ENCODE results near the gene KCTD13.
"Not testable (repeated sequence)": the region's sequence is repeated elsewhere in the genome, so short reads cannot be mapped to it uniquely, and the experiment has no call there.

Gene KCTD13, protein sequence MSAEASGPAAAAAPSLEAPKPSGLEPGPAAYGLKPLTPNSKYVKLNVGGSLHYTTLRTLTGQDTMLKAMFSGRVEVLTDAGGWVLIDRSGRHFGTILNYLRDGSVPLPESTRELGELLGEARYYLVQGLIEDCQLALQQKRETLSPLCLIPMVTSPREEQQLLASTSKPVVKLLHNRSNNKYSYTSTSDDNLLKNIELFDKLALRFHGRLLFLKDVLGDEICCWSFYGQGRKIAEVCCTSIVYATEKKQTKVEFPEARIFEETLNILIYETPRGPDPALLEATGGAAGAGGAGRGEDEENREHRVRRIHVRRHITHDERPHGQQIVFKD

DNA sequence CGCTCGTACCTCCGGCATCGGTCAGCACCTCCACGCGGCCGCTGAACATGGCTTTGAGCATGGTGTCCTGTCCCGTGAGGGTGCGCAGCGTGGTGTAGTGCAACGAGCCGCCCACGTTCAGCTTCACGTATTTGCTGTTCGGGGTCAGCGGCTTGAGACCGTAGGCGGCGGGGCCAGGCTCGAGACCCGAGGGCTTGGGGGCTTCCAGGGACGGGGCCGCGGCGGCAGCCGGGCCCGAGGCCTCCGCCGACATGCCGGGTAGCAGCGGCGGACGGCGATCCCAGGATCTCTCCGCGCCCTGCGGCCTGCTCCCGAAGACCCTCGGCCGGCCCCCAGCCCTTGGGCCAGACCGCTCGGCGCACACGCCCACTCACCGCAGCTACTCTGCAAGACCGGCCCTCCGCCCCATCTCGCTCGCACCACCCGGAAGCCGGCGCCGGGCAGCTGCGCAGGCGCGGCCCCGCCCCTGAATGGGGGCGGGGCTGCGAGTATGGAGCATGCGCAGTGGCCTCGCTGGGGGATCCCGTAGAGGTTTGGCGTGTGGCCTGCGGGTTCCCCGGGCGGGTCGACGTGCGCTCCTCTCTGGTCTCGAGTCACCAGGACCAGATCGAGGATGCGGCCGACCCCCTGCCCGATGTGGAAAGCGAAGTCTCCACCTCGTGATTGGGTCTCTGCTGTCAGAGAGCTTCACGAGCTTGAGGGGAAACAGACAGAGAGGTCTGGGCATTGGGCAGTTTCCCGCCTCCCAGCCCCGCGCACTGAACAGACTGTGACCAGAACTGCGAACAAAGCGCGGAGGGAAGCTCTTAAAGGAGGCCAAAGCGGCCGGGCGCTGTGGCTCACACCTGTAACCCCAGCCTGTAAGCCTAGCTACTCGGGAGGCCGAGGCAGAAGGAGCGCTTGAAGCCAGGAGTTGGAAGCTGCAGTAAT is at the start of gene KCTD13:
Gene KCTD13, minus strand, starts transcription at position 446 of the 930 bp plus-strand sequence. Its CDS starts 193 bp downstream, at position 253.
- no peak for FAIRE-seq

DNA sequence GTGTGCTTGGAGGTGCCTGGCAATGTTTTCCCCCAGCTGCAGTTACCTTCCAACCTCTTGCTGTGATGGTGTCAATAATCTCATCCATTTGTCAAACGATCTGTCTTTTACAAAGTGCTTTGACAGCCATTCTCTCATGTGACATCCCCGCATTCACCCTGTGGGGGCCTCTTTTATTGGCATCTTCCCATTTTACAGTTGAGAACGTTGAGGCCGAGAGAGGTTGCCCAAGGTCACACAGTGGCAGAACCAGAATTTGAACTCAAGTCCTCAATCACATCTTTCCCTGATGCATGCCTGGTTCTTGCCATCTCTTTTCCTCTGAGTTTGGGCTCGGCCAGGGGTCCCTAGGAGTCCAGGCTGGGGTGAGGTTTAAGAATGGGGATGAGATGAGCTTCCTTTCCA is 49.1 kb upstream of the KCTD13 start:
- FAIRE-seq (no peak), DNase-seq (ENCODE audit: low spot score) (no peak)

More for the DNA sequence above, at the start of gene KCTD13:
- DNase-seq (ENCODE audit: low spot score) = peak; percentile 94

DNA sequence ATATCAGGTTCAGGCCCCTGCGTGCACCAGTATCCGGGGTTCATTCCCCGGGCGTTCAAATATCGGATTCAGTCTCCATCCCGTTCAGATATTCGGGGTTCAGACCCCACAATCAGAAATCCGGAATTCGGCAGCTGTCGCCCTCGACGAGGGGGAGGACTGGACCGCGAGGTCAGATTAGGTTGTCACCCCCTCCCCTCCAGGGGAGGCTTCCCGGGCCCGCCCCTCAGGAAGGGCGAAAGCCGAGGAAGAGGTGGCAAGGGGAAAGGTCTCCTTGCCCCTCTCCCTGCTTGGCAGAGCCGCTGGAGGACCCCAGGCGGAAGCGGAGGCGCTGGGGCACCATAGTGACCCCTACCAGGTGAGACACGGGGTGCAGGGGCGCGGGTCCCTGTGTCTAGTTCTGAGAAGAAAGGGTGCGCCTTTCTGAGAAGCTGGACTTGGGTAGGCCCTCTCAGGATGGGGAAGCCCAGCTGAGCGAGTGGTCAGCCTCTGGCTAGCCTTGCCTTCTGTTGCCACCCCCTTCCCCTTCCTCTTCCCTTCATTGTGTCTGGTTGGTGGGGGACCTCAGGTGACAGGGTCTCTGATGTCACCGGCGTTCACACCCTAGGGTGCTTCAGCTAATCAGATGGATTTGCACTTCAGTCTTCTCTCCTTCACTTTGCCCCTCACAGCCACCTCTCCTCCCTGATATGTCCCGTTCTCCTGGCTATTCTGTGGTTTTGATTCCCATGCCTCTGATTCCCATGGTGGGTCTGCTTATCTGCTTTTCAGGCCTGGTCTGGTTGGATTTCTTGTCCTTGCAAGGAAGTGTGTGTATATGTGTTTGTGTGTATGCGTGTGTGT is 48.5 kb upstream of the KCTD13 start:
- DNase-seq (ENCODE audit: low spot score) (peak; percentile 12), FAIRE-seq (no peak)

DNA sequence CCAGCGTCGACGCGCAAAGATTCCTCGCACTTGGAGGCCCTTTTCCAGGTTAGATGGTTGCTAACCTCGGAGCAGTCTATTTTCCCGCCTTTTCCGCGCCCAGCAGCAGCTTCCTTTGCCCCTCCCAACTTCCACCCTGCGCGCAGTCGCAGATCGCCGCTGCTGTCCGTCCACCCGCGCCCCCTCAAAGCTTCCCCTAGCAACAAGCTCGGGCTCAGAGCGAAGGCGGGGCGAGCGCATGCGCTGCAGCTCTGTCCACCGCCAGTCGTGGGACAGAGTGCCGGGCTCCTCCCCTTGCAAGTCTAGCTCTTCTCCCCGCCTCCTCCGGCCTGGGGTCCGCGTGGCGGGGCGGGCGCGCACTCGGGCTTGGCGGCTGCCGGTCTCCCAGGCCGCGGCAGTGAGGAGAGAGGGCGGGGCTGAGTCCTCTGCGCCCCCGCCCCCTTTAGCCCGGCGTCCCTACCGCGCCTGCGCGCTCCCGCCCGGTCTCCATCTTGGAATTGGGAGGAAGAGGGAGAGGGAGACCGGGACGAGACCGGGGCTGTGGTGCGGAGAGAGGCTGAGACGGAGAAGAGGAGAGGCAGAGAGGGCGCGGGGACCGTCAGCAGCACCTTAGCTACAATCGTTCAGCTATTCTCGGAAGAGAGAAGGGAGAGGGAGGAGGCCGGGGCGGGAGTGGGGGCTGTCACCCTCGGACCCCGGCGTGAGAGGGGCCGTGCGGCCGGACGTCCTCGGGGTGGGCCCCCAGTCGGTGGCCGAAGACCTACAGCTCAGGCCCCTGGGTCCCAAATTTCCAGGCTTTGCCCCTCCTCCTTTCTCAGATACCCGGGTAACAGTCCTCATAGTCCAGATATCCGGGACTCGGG is 47.6 kb upstream of the KCTD13 start, which contains the start of gene TAOK2:
Gene TAOK2, plus strand, starts transcription at position 485 of the 863 bp plus-strand sequence. CDS start 3,905 bp downstream, outside the sequence.
- FAIRE-seq = no peak

DNA sequence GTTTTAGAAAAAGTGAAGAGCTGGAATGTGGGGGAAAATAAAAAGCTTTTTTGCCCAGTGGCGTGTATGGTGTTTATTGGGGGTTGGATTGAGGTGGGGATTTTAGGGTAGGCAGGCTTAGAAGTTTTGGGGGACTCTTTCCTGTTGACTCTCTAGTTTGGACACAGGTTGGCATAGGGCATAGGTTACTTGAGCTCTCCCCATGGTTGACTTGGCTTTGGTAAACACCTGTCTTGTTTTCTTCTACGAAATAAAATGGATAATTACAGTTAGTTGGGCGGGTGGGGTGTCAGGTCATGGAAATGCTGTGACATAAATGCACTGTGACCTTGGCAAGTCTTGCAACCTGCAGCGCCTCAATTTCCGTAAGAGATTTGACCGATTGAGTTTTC is 47.0 kb upstream of the KCTD13 start:
- DNase-seq (ENCODE audit: low spot score) = no peak
- no peak for FAIRE-seq

More for the DNA sequence above, 47.6 kb upstream of the KCTD13 start, which contains the start of gene TAOK2:
- DNase-seq (ENCODE audit: low spot score) = peak; percentile 98

DNA sequence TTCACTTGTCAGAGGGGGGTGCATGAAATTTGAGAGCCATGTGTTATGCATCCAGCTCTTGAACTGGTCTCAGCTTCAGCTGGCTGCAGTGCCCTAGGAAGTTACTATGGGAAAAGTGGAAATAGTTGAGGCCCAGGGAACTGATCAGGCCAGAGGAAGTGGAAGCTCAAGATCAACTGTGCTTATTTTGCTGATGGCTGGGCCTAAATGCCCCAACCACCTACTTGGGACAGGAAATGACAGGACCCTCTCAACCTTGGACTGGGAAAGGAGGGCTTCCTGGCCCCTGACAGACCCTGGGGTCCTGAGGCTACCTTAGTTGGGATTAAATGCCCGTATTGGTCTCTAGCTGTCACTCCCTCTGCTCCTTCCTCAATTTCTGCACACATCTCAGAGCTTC is 46.5 kb upstream of the KCTD13 start:
- FAIRE-seq (no peak), DNase-seq (ENCODE audit: low spot score) (no peak)

DNA sequence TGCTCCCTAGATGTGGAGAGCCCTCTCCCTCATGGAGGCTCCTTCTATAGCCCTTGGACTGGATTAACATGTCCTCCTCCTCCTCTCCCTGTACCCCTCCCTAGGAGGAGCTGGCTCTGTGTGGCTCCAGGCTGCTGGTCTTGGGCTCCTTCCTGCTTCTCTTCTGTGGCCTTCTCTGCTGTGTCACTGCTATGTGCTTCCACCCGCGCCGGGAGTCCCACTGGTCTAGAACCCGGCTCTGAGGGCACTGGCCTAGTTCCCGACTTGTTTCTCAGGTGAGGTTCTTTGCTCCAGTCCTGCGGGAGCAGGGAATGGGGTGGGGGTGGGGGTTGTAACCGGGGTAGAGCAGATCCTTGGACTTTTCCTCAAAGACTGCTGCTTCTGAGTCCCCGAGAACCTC is 45.3 kb upstream of the KCTD13 start:
- FAIRE-seq = no peak

DNA sequence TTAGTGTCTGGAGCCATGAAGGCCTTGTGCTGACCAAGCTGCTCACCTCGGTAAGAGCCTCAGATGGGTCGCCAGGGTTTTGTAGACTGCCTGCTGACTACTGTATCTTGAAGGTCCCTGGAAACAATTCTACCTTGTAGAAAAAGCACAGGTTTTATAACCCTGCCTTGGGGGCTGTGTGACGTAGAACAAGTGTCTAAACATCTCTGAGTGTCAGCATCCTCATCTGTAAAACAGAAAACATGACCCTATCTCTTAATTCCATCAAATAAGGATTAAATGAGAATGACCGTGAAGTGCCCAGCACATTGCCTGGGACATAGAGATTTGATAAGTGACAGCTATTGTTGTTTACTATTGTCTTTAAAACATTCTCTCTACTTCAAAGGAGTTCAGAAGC is 42.2 kb upstream of the KCTD13 start:
- FAIRE-seq (no peak), DNase-seq (ENCODE audit: low spot score) (no peak)

More for the DNA sequence above, 45.3 kb upstream of the KCTD13 start:
- no peak for DNase-seq (ENCODE audit: low spot score)

DNA sequence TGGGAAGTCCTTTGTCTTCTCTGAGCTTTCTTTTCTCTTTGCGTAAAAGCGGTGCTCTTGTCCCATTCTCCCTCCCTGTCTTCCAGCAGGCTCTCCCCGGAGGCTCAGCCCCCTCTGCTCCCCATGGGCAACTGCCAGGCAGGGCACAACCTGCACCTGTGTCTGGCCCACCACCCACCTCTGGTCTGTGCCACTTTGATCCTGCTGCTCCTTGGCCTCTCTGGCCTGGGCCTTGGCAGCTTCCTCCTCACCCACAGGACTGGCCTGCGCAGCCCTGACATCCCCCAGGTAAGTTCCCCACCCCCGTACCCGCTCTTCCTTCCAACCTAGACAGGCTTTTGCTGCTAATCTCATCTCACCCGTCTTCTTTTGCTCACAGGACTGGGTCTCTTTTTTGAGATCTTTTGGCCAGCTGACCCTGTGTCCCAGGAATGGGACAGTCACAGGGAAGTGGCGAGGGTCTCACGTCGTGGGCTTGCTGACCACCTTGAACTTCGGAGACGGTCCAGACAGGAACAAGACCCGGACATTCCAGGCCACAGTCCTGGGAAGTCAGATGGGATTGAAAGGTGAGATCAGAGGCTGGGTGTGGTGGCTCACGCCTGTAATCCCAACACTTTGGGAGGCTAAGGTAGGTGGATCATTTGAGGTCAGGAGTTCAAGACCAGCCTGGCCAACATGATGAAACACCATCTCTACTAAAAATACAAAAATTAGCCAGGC is 37.2 kb upstream of the KCTD13 start:
- DNase-seq (ENCODE audit: low spot score) (no peak), FAIRE-seq (no peak)

DNA sequence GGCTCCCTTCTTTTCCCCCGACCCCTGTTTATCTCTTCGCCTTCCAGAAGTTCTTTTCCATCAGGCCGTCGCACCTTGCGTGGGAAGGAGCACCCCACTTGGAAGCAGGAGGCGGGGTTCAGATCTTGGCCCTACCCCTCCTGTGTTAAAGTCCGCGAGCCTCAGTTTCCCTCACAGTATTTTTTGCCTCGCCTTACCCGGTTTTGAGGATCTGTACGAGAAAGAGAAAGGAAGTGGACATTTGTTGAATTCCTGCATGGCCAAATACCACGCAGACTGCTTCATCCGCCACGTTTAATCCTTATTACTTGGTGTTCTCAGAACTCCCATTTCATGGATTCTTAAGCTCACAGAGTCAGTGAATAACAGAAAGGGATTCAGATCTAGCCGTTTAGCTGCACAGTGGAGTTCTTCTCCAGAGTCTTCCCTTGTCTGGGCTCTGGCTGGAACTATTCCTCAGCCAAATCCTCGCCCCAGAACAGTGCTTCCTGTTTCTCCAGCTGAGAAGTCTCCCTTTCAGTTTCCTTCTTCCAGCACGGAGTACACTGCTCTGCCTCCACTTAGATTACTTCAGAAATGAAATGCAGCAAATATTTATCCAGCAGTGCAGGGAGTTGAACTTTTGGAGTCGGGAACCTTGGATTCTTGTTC is 36.4 kb upstream of the KCTD13 start:
- no peak for DNase-seq (ENCODE audit: low spot score)
- no peak for FAIRE-seq

DNA sequence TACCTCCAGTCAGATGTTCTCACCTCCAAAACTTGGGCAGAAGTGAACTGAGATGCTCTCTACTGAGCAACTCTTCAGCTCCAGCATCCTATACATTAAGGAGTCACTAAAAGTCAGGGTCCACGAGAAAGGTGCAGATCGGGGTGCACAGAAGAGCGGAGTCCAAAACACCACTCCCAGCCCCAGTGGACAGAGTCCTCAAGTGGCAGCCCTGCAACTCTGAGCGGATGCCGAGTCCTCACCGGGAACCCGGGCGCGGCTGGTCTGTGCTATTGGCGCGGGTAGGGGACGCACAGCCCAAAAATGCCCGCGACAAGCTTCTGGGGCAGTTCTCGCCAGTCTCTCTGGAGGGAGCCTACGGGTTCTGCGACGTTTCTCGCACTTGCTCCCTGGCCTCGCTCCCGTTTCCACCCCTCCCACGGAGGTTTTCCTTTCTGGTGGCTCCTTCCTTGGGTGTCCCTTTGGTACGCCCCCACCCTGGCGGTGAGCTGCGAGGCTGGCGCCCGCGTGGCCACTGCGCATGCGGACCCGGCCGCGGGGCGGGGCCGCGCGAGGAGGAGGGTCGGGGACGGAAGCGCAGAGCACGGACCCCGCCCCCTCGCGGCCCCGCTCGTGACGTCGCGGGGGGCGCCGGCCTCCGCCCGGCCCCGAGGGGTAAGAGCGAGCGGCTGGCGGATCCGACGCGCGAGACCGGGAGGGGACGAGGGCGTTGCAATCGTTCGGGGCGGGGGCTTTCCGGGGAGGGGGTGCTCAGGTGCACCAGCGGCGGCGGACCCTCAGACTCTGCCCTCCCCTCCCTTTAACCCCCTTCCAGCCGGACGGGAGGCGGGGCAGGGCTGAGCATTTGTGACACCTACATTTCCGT is 35.7 kb upstream of the KCTD13 start, which contains the start of gene TMEM219:
Gene TMEM219, plus strand, starts transcription at position 601 of the 865 bp plus-strand sequence. CDS start 1,065 bp downstream, outside the sequence.
- DNase-seq (ENCODE audit: low spot score) (peak; percentile 96), FAIRE-seq (no peak)

DNA sequence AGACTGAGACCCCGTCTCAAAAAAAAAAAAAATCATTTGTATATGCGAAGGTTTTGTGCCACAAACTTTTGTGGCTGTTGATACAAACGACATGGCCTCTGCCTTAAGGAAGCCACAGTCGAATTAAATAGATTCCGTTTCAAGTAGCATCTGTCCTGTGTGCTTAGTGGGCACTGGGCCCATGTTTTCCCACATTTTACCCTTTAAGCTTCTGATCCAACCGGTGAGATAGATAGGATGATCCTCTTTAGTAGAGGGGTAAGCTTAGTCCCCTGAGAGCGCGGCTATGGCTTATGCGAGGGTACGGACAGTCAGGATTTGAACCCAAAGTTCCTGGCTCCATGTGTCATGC is 35.1 kb upstream of the KCTD13 start:
- FAIRE-seq (no peak), DNase-seq (ENCODE audit: low spot score) (no peak)

DNA sequence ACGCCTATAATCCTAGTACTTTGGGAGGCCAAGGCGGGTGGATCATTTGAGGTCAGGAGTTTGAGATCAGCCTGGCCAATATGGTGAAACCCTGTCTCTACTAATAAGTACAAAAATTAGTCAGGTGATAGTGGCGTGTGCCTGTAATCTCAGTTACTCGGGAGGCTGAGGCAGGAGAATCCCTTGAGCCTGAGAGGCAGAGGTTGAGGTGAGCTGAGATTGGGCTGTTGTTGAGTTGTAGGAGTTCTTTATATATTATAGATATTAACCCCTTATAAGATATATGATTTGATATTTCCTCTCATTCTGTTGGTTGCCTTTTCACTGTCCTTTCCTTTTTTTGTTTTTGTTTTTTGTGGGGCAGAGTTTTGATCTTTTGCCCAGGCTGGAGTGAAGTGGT is 33.8 kb upstream of the KCTD13 start:
- DNase-seq (ENCODE audit: low spot score); FAIRE-seq: not testable (repeated sequence)

DNA sequence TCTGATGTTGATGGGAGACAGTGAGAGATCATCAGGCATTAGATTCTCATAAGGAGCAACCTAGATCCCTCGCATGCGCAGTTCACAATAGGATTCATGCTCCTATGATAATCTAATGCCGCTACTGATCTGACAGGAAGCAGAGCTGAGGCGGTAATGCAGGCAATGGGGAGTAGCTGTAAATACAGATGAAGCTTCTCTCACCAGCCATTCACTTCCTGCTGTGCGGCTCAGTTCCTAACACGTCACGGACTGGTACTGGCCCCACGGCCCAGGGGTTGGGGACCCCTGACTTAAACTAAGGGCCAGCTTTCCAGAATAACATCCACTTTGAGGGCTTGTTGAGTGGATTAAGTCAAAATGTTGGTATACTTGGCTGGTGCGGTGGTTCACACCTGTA is 33.3 kb upstream of the KCTD13 start:
- no peak for DNase-seq (ENCODE audit: low spot score)
- FAIRE-seq = no peak

DNA sequence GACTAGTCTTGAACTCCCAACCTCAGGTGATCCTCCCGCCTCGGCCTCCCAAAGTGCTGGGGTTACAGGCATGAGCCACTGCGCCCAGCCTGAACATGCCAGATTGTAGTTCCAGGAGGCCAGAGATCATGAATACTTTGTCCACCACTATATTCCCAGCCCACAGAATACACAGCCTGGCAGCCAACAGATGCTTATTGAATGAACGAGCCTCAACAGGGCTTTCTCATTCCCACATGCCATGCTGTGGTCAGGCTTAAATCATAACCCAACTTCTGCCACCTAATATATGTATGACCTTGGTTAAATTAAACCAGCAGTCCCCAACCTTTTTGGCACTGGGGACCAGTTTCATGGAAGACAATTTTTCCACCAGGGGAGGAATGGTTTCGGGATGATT is 32.7 kb upstream of the KCTD13 start:
- DNase-seq (ENCODE audit: low spot score) (no peak), FAIRE-seq (no peak)

DNA sequence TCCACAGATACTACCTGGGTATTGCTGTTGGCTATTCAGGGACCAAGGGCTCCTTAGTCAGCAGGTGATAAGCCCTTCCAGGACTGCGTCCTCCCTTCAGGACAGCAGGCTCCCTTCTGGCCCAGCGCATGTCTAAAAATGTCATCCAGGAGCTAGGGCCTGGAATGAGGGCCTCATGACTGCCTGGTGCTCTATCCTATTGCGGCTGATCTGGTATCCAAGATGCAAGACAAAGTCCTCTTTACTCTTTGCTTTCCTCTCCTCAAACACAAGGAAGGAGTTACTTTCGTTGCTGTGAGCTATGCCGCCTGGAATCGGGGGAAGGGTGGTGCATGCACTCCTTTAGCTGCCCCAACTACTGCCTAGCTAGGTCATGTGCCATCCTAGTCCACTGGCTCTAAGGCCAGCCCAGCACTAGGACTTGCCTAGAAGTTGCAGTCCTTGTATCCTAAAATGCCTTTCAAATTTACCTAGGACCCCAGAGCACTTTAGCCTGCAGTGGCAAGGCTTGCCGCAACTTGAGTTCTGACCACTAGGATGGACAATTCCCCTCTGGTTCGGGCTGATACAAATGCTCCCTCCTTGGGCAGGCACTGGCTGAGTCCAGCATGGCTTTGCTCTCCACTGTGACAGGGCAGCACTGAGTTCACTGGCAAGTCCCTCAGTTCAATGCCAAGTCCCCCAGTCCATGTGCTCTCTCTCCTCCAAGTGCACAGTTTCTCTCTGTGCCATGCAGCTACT is 25.8 kb upstream of the KCTD13 start:
- no peak for FAIRE-seq
- DNase-seq (ENCODE audit: low spot score) = no peak

DNA sequence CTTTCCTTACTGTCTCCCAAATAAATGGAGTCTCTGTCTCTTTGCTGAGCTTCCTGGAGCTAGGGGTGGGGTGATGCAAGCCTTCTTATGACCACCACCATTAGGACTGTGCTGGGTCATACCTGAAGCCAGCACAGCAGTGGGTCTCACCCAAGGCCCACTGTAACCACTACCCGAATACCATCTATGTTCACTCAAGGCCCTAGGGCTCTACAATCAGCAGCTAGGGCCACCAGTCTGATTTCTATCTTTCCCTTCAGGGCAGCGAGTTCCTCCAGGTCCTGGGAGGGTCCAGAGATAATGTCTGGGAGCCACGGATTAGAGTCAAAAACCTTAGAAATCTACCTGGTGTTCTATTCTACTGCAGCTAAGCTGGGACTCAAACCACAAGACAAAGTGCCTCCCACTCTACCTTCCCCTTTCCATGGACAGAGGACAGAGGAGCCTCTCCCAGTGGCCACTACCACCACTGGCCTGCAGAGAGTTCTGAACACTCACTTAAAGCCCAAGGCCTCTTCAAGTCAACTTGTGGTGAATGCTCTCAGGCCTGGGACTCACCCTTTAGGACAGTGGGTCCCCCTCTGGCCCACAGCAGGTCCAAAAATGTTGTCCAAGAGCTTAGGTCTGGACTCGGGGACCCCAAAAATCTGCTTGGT is 24.9 kb upstream of the KCTD13 start:
- DNase-seq (ENCODE audit: low spot score) = no peak
- no peak for FAIRE-seq

All from urothelium cell line (cell line).